SU-DHL-6 (cell line): ENCODE data around the gene SH3BGRL.

Experiments
- EZH2phosphoT487 ChIP-seq: fragments of 200-600 bp; sonication (generic), shearing (Covaris generic); conservative IDR thresholded peaks from 2 replicates; pipeline ENCODE4 v1.6.1; 2018; ENCODE audit warnings: mild to moderate bottlenecking, antibody characterized with exemption, low read length, moderate library complexity, mixed read lengths
- TF ChIP-seq, protein P1 (sequence below): fragments of 200-600 bp; sonication (generic); IDR thresholded peaks from one replicate; pipeline ENCODE4 v1.5.1; 2017; ENCODE audit warnings: antibody characterized with exemption, mild to moderate bottlenecking, low read length, moderate library complexity; ENCODE audit not compliant: insufficient read depth, poor library complexity, severe bottlenecking

DNA sequence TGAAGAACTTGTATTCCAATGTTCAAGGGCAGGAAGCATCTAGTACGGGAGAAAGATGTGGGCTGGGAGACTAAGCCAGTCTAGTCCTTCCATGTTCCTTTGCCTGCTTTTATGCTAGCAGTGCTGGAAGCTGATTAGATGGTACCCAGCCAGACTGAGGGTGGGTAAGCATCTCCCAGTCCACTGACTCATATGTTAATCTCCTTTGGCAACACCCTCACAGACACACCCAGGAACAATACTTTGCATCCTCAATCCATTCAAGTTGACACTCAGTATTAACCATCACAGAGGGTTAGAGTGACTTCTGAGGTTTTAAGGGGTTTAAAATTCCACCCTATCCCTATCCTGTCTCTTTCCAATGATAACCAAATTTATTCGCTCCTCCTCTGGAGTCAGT lies 6.6 kb upstream of the SH3BGRL start:
- TF ChIP-seq, protein P1, sequence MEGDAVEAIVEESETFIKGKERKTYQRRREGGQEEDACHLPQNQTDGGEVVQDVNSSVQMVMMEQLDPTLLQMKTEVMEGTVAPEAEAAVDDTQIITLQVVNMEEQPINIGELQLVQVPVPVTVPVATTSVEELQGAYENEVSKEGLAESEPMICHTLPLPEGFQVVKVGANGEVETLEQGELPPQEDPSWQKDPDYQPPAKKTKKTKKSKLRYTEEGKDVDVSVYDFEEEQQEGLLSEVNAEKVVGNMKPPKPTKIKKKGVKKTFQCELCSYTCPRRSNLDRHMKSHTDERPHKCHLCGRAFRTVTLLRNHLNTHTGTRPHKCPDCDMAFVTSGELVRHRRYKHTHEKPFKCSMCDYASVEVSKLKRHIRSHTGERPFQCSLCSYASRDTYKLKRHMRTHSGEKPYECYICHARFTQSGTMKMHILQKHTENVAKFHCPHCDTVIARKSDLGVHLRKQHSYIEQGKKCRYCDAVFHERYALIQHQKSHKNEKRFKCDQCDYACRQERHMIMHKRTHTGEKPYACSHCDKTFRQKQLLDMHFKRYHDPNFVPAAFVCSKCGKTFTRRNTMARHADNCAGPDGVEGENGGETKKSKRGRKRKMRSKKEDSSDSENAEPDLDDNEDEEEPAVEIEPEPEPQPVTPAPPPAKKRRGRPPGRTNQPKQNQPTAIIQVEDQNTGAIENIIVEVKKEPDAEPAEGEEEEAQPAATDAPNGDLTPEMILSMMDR, result no peak
- TF ChIP-seq EZH2phosphoT487, result no peak
